GM12878 (cell line): ENCODE measurements around the gene CCNY. TPM values are rescaled to one million over a fixed set of nuclear protein-coding genes. Genes with fewer than 3 reads are reported as not detected.

Experiments used
- ATAC-seq: fragments of 200-7000 bp; cut with Tn5 transposase; 3 replicates; pipeline ENCODE4 v1.9.1; 2020; ENCODE audit warnings: mild to moderate bottlenecking, moderate library complexity
- BruUV-seq: library from RNA; stranded (reverse); fragments of 400-500 nt; replicated peaks from 2 replicates; lab custom pipeline; 2021; lab: Mats Ljungman, UMichigan
- CTCF ChIA-PET: fragments of 300-600 bp; sonication (Branson Sonifier 250); formaldehyde crosslinking; extraction: SDS; loops from one replicate; lab custom pipeline; 2021; ENCODE audit warnings: inconsistent platforms; lab: Yijun Ruan, JAX
- POLR2A ChIA-PET: fragments of 350-600 bp; formaldehyde crosslinking; extraction: SDS; loops from one replicate; lab custom pipeline; 2021; ENCODE audit warnings: inconsistent platforms; lab: Charles Lee
- RAD21 ChIA-PET: fragments of 300-600 bp; sonication (Branson Sonifier 250); formaldehyde crosslinking; loops from one replicate; lab custom pipeline; 2023; ENCODE audit warnings: antibody characterized with exemption; ENCODE audit not compliant: unreplicated experiment; lab: Charles Lee
- SMC1A ChIA-PET: fragments of 300-600 bp; sonication (Branson Sonifier 250); formaldehyde crosslinking; loops from one replicate; lab custom pipeline; 2023; ENCODE audit not compliant: unreplicated experiment, uncharacterized antibody; lab: Charles Lee
- DNase-seq: peaks from one replicate; pipeline ENCODE4 v3.0.0-alpha.2; 2011; ENCODE audit warnings: low read depth, low spot score
- FAIRE-seq: peaks from 3 replicates; lab custom pipeline; 2011; peaks lifted over from hg19 to GRCh38; lab: Jason Lieb, UNC
- H2AFZ ChIP-seq: 2 replicates; pipeline ENCODE4 v1.6.0; 2011; ENCODE audit warnings: low read depth, low read length, control low read depth; ENCODE audit not compliant: control insufficient read depth
- H3K27ac ChIP-seq: 2 replicates; pipeline ENCODE4 v1.5.1; 2011; ENCODE audit warnings: control low read depth; ENCODE audit not compliant: control insufficient read depth, insufficient read depth
- H3K27me3 ChIP-seq, 2 experiments: replicated peaks in 1 of 2; 2 replicates each; pipeline versions ENCODE4 v1.6.0 to v1.6.1; 2011; ENCODE audit warnings: low read length in 1 of 2; ENCODE audit not compliant: control insufficient read depth in 2 of 2, insufficient read depth in 2 of 2
- H3K36me3 ChIP-seq, 2 experiments: 2 replicates each; pipeline ENCODE4 v1.5.1; 2011; ENCODE audit warnings: low read length in 1 of 2; ENCODE audit not compliant: control insufficient read depth in 2 of 2, insufficient read depth in 2 of 2
- H3K4me1 ChIP-seq: 2 replicates; pipeline ENCODE4 v1.6.1; 2011; ENCODE audit warnings: mild to moderate bottlenecking, low read length, moderate library complexity, mixed read lengths; ENCODE audit not compliant: control insufficient read depth, insufficient read depth
- H3K4me2 ChIP-seq: 2 replicates; pipeline ENCODE4 v1.6.0; 2011; ENCODE audit warnings: control low read depth; ENCODE audit not compliant: control insufficient read depth, insufficient read depth
- H3K4me3 ChIP-seq: fragments of 200-600 bp; sonication (generic); 2 replicates; pipeline ENCODE4 v1.5.1; 2016
- H3K79me2 ChIP-seq: 2 replicates; pipeline ENCODE4 v1.6.0; 2011; ENCODE audit warnings: low read length; ENCODE audit not compliant: control insufficient read depth, insufficient read depth
- H3K9ac ChIP-seq: 2 replicates; pipeline ENCODE4 v1.8.0; 2011; ENCODE audit warnings: low read length, control low read depth, mixed read lengths; ENCODE audit not compliant: control insufficient read depth, insufficient read depth
- H3K9me3 ChIP-seq: replicated peaks from 3 replicates; pipeline ENCODE4 v1.5.1; 2011; ENCODE audit warnings: mild to moderate bottlenecking, low read length; ENCODE audit not compliant: control insufficient read depth, insufficient read depth
- H4K20me1 ChIP-seq: 2 replicates; pipeline ENCODE4 v1.6.0; 2011; ENCODE audit not compliant: control insufficient read depth, insufficient read depth
- BCL11A ChIP-seq: IDR thresholded peaks from 2 replicates; pipeline ENCODE4 v1.6.1; 2011; ENCODE audit warnings: low read depth, low read length
- BRCA1 ChIP-seq: IDR thresholded peaks from 2 replicates; pipeline ENCODE4 v1.6.1; 2011; ENCODE audit warnings: low read depth, low read length, improper control_type of control experiment
- HCFC1 ChIP-seq: fragments of 150-350 bp; IDR thresholded peaks from 2 replicates; pipeline ENCODE4 v1.6.1; 2014; ENCODE audit warnings: low read length
- IKZF2 ChIP-seq, 2 experiments: fragments of 450-650 bp; IDR thresholded peaks; 2 replicates each; pipeline ENCODE4 v1.6.1; 2017; ENCODE audit warnings: mild to moderate bottlenecking in 2 of 2, moderate library complexity in 2 of 2
- IRF4 ChIP-seq: IDR thresholded peaks from 2 replicates; pipeline ENCODE4 v1.6.1; 2011; ENCODE audit warnings: low read depth, low read length
- KLF5 ChIP-seq: fragments of 450-650 bp; IDR thresholded peaks from 2 replicates; pipeline ENCODE4 v1.6.1; 2014; ENCODE audit warnings: mild to moderate bottlenecking; ENCODE audit not compliant: partially characterized antibody
- MAX ChIP-seq: IDR thresholded peaks from 2 replicates; pipeline ENCODE4 v1.6.1; 2012; ENCODE audit warnings: low read depth, low read length, improper control_type of control experiment
- RB1 ChIP-seq: fragments of 450-650 bp; formaldehyde crosslinking; IDR thresholded peaks from 2 replicates; pipeline ENCODE4 v1.6.1; 2017; ENCODE audit warnings: mild to moderate bottlenecking, borderline replicate concordance
- SIN3A ChIP-seq: IDR thresholded peaks from 2 replicates; pipeline ENCODE4 v1.6.1; 2012; ENCODE audit warnings: low read depth, low read length, improper control_type of control experiment
- SMARCA5 ChIP-seq: fragments of 450-650 bp; IDR thresholded peaks from 2 replicates; pipeline ENCODE4 v1.6.1; 2017; ENCODE audit warnings: mild to moderate bottlenecking
- SP1 ChIP-seq: IDR thresholded peaks from one replicate; pipeline ENCODE4 v1.6.1; 2011; ENCODE audit warnings: low read depth, low read length
- SREBF2 ChIP-seq: IDR thresholded peaks from 2 replicates; pipeline ENCODE4 v1.6.1; 2012; ENCODE audit warnings: mild to moderate bottlenecking, low read length
- STAT1 ChIP-seq: fragments of 450-650 bp; conservative IDR thresholded peaks from 2 replicates; pipeline ENCODE4 v1.6.1; 2014; ENCODE audit warnings: antibody characterized with exemption, mild to moderate bottlenecking
- ZNF687 ChIP-seq: fragments of 450-650 bp; IDR thresholded peaks from 2 replicates; pipeline ENCODE4 v1.6.1; 2017; ENCODE audit warnings: mild to moderate bottlenecking, moderate library complexity
- WGBS: methylation state at CpG from one replicate; pipeline ENCODE4 v1.1.6; 2016; ENCODE audit warnings: low lambda C conversion rate; ENCODE audit not compliant: insufficient replicate concordance, insufficient coverage; ENCODE audit errors: missing lambda C conversion rate; 5-methylcytosine and 5-hydroxymethylcytosine counted together
- in situ Hi-C: fragments of 300-500 bp; cut with MboI; formaldehyde crosslinking; loops from 9 replicates; pipeline ENCODE4 v1.14.3; 2018; ENCODE audit warnings: mixed read lengths
- intact Hi-C: fragments of 100-400 bp; cut with micrococcal nuclease; formaldehyde crosslinking; loops from one replicate; pipeline ENCODE4 v1.14.2; 2022; ENCODE audit not compliant: unreplicated experiment
- polyA plus RNA-seq, 11 experiments: library from polyadenylated mRNA; depleted of rRNA in 4 of 11; unstranded in 6 of 11; stranded (reverse) in 5 of 11; fragments of >200 nt; fragmentation: Nextera tagmentation in 4 of 11; fragmentation: Illumina TruSeq in 1 of 11; extraction: Ambion mirVana in 4 of 11; extraction: Trizol in 1 of 11; gene quantifications; 1 replicate in 1 of 11; 2 replicates in 10 of 11; pipeline versions ENCODE4 v1.2.1 to v1.2.3, GENCODE V29; 2011 to 2016; ENCODE audit warnings: inconsistent platforms in 2 of 11, missing spikeins in 2 of 11, low read depth in 1 of 11
- total RNA-seq, 4 experiments: library from RNA; depleted of rRNA in 3 of 4; stranded (reverse); fragments of >200 nt in 3 of 4; fragmentation: Illumina TruSeq in 1 of 4; extraction: Trizol in 1 of 4; gene quantifications; 2 replicates each; pipeline versions ENCODE4 v1.2.1 to v1.2.3, GENCODE V29; 2013 to 2021
- TF ChIP-seq, protein P1 (sequence below): IDR thresholded peaks from 2 replicates; pipeline ENCODE4 v1.6.1; 2012; ENCODE audit warnings: improper control_type of control experiment, low read depth, low read length; ENCODE audit not compliant: insufficient replicate concordance

CCNY gene
- total and polyA plus RNA-seq, 10 of the 15 experiments (the other 5 are each of a cell fraction or from before 2014, with no cell fraction given): 3.6 to 50.0 (median 26.1) TPM

GRCh38 chr10:35574924-35575352, 238.6 kb downstream of the CCNY start:
- DNase-seq: no peak
- H4K20me1 ChIP-seq: no peaks in the 10 kb centered on the region
- H3K4me1 ChIP-seq: no peaks in the 10 kb centered on the region
- H3K4me2 ChIP-seq: no peak overlapping the region
- H3K9ac ChIP-seq: no peak overlapping the region
- no peak for ATAC-seq
- peaks cover 0 to 5% of the 10 kb centered on the region in 2 experiments; a peak in 2 of 4 replicates for H3K36me3 ChIP-seq
- H3K79me2 ChIP-seq: no peaks in the 10 kb centered on the region
- BruUV-seq: no TSS peak
- CTCF ChIA-PET: interaction anchor here (1.4 to 6.5 kb wide), 2 partner anchors 12 to 454 kb away, joined by 3 to 35 read pairs; no protein-coding TSS in a partner anchor
- no peaks in the 10 kb centered on the region for H3K9me3 ChIP-seq
- no peak overlapping the region for H3K4me3 ChIP-seq
- SMC1A ChIA-PET: no interaction called here
- RAD21 ChIA-PET: no interaction called here
- WGBS: 85% methylated on average over 9 of the region's 9 CpGs
- intact Hi-C loops: no loop called here
- no peak overlapping the region for H2AFZ ChIP-seq
- no peak overlapping the region for H3K27ac ChIP-seq
- H3K27me3 ChIP-seq: no peaks in the 10 kb centered on the region
- in situ Hi-C loops: no loop called here
- no peak for FAIRE-seq
- POLR2A ChIA-PET: no interaction called here
- TF ChIP-seq IKZF2 (IDR thresholded peaks at IDR 0.05) (no peak), BCL11A (no peak), ZNF687 (no peak), RB1 (no peak), MAX (no peak), SIN3A (no peak), SMARCA5 (no peak), HCFC1 (no peak), IRF4 (no peak), KLF5 (no peak), SP1 (no peak), STAT1 (no peak), BRCA1 (no peak), SREBF2 (no peak)
- TF ChIP-seq, protein P1, sequence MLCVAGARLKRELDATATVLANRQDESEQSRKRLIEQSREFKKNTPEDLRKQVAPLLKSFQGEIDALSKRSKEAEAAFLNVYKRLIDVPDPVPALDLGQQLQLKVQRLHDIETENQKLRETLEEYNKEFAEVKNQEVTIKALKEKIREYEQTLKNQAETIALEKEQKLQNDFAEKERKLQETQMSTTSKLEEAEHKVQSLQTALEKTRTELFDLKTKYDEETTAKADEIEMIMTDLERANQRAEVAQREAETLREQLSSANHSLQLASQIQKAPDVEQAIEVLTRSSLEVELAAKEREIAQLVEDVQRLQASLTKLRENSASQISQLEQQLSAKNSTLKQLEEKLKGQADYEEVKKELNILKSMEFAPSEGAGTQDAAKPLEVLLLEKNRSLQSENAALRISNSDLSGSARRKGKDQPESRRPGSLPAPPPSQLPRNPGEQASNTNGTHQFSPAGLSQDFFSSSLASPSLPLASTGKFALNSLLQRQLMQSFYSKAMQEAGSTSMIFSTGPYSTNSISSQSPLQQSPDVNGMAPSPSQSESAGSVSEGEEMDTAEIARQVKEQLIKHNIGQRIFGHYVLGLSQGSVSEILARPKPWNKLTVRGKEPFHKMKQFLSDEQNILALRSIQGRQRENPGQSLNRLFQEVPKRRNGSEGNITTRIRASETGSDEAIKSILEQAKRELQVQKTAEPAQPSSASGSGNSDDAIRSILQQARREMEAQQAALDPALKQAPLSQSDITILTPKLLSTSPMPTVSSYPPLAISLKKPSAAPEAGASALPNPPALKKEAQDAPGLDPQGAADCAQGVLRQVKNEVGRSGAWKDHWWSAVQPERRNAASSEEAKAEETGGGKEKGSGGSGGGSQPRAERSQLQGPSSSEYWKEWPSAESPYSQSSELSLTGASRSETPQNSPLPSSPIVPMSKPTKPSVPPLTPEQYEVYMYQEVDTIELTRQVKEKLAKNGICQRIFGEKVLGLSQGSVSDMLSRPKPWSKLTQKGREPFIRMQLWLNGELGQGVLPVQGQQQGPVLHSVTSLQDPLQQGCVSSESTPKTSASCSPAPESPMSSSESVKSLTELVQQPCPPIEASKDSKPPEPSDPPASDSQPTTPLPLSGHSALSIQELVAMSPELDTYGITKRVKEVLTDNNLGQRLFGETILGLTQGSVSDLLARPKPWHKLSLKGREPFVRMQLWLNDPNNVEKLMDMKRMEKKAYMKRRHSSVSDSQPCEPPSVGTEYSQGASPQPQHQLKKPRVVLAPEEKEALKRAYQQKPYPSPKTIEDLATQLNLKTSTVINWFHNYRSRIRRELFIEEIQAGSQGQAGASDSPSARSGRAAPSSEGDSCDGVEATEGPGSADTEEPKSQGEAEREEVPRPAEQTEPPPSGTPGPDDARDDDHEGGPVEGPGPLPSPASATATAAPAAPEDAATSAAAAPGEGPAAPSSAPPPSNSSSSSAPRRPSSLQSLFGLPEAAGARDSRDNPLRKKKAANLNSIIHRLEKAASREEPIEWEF: no peak
